ENCODE measurements around the gene MORC1. TPM values are rescaled to one million over a fixed set of nuclear protein-coding genes. Genes with fewer than 3 reads are reported as not detected.

Gene MORC1
- total RNA-seq, 2 experiments from 2014 or later = not detected

Other genes with a start within 250 kb of the MORC1 start
- not detected for gene GUCA1C, start 164.3 kb downstream of the MORC1 start, total RNA-seq
- gene C3orf85, start 18.6 kb upstream of the MORC1 start, total RNA-seq = not detected
- not detected for gene DPPA2, start 198.4 kb upstream of the MORC1 start, total RNA-seq
- gene DPPA4, start 219.4 kb upstream of the MORC1 start, total RNA-seq = under 1 TPM; 0.29 to 0.54 TPM

All from activated naive CD4-positive, alpha-beta T cell treated with anti-CD3 and anti-CD28 coated beads for 36 hours (primary cell).